Mammary epithelial cell (primary cell): ENCODE results near the gene PHKG1.

ENCODE experiments used
- CTCF ChIP-seq, 2 donors: IDR thresholded peaks in 1 of 2; conservative IDR thresholded peaks in 1 of 2; 2 replicates each; pipeline ENCODE4 v1.5.1; 2011 to 2012; ENCODE audit warnings: inconsistent platforms in 2 of 2, low read length in 2 of 2, mild to moderate bottlenecking in 2 of 2, control low read depth in 1 of 2, low read depth in 1 of 2; ENCODE audit not compliant: insufficient read depth in 1 of 2; ENCODE audit errors: extremely low read depth in 1 of 2
- EZH2 ChIP-seq: IDR thresholded peaks from 2 replicates; pipeline ENCODE4 v1.6.1; 2012; ENCODE audit warnings: low read length, inconsistent platforms, borderline replicate concordance

- TF ChIP-seq CTCF (conservative IDR thresholded peaks at IDR 0.05 in 1 of 2, IDR thresholded peaks at IDR 0.05 in 1 of 2; ENCODE audit: extremely low read depth in 1 of 2, insufficient read depth in 1 of 2, low read depth in 1 of 2, low read length in 2 of 2) = no peak
- TF ChIP-seq EZH2 = no peak
Observed at GRCh38 chr7:56107954-56108258, 15.2 kb upstream of the PHKG1 start.
